Measurements from ENCODE around the gene ZNF423.

The ZNF423 gene

DNA sequence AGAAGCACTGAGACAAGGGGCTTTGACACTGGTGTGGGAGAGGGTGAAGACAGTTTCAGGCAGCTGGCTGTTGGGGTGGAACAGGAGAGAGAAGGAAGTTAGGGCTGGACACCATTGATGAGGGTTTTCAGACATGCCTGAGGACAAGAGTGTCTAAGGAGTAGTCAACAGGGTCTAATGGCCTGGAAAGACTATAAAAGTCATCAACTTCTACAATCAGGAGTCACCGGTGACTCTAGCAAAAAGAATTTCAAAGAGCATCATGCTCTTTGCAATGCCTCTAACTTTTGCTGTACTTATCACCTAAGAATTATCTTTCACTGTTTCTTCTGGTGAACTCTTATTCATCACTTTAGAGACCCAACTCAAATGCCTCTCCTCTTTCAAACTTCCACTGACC is 268.4 kb downstream of the ZNF423 start:
- intact Hi-C loops (cut with DNase I; ENCODE audit: low total_unique reads): loop anchor here (5.0 kb wide), 1 partner anchor 180 kb away; no protein-coding TSS in a partner anchor
- Histone ChIP-seq H3K9me3 (no peaks in the 10 kb centered on the region), H3K4me3 (no peak overlapping the region), H3K27ac (no peak overlapping the region), H3K4me1 (no peaks in the 10 kb centered on the region), H3K27me3 (no peaks in the 10 kb centered on the region), H3K36me3 (no peaks in the 10 kb centered on the region)
- TF ChIP-seq, protein P1, sequence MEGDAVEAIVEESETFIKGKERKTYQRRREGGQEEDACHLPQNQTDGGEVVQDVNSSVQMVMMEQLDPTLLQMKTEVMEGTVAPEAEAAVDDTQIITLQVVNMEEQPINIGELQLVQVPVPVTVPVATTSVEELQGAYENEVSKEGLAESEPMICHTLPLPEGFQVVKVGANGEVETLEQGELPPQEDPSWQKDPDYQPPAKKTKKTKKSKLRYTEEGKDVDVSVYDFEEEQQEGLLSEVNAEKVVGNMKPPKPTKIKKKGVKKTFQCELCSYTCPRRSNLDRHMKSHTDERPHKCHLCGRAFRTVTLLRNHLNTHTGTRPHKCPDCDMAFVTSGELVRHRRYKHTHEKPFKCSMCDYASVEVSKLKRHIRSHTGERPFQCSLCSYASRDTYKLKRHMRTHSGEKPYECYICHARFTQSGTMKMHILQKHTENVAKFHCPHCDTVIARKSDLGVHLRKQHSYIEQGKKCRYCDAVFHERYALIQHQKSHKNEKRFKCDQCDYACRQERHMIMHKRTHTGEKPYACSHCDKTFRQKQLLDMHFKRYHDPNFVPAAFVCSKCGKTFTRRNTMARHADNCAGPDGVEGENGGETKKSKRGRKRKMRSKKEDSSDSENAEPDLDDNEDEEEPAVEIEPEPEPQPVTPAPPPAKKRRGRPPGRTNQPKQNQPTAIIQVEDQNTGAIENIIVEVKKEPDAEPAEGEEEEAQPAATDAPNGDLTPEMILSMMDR (IDR thresholded peaks at IDR 0.05): no peak
- no peak for DNase-seq

DNA sequence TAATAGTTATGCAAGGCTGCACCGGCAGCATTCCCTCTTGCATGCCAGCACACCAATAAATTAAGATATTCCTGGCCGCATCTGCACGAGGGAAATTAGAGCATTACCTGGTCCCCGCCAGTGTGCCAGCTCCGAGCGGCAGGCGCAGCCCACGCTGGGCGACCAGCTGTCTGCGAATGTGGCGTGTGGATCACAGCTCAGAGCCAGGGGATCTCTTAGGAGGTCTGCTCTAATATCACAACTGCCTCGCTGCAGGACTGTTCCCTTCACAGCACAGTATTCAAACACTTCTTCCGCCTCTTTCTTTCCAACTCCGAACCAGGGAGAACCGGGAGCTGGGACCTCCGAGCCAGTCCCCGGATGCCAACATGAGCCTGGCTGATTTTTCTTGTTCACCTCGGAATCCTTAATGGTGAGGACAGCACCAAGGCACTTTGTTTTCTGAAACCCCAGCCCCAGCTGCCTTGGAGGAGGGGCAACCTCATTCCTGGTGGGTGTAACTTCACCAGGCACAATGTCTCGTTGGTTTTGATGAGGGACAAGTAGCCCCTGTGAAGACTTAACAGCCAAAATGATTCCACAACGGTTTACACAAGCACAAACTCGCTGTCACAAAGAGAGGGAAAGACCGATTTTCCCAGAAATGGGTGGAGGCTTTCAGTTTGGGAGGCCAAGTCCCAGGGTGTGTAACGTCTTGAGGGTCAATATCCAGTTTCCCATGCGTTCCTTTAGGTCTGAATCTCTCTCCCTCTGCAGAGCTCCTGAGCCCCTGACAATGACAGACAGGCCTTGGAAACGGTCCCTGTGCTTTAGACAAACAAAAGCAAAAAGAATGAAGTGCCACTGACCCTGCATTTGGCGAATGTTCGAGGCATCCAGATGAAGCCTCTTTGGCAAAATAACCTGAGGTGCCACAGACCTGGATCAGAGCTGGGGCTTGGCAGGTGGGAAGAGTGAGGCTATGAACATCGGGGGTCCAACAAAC is 269.2 kb downstream of the ZNF423 start:
- no peak overlapping the region for H3K4me3 ChIP-seq
- no peaks in the 10 kb centered on the region for H3K27me3 ChIP-seq
- H3K36me3 ChIP-seq: no peaks in the 10 kb centered on the region
- no peaks in the 10 kb centered on the region for H3K9me3 ChIP-seq
- intact Hi-C loops (cut with DNase I; ENCODE audit: low total_unique reads): loop anchor here (5.0 kb wide), 1 partner anchor 179 kb away; no protein-coding TSS in a partner anchor
- H3K27ac ChIP-seq: no peak overlapping the region
- TF ChIP-seq, protein P1 (IDR thresholded peaks at IDR 0.05): no peak
- DNase-seq: peak in 1 of 2 donors; percentile 42
- H3K4me1 ChIP-seq: no peaks in the 10 kb centered on the region

DNA sequence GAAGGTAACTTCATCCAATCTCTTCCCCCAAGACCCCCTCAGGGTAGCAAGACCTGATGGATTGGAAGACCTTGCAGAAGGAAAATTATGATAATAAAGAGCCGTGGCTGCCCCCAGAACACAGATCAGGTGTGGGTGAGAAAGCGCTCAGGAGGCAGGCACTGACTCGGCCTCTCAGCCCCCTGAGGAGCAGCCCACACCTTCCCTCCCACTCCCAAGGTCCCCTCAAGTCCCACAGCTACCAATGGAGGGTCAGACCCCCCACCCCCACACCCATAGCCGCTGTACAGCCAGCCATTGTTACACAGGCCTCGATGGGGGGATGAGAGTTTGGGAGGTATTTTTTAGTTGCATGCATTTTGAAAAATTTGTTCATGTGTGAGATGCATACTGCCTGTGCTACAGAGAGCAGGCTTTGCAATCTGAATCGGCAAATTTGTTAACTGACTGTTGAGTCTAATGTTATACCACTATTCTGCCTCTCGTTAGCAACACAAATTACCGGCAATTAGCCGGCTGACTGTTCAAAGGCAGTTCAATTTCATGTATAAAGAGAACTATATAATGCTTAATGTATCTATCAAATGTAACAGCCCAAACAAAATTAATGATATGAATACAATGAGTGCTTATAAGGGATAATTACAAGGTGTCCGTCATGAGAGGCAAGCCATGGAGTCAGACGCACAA is 270.6 kb downstream of the ZNF423 start:
- intact Hi-C loops (cut with DNase I; ENCODE audit: low total_unique reads): loop anchor here (5.0 kb wide), 1 partner anchor 178 kb away; no protein-coding TSS in a partner anchor
- TF ChIP-seq, protein P1 (IDR thresholded peaks at IDR 0.05): no peak
- DNase-seq: no peak

DNA sequence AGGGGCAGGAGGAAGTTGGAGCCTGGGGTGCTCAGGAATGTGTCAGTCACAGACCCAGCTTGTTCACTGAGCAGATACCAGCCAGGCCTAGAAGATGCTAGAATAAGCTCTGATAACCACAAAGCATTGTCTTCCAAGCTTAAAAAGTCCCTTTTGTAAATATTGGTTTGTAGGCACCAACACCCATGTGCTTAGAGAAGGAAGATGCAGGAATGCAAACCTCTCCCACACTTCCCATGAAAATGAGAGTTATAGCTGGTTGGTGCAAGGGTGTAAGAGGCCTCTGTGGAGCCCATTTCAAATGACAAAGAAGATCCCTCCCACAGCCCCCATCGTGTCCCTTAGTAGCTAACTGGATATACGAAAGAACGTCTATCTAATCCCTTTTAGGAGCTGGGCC is 272.0 kb downstream of the ZNF423 start:
- Histone ChIP-seq H3K36me3 (no peaks in the 10 kb centered on the region), H3K27ac (no peak overlapping the region), H3K27me3 (no peaks in the 10 kb centered on the region), H3K4me1 (no peaks in the 10 kb centered on the region), H3K4me3 (no peak overlapping the region), H3K9me3 (no peaks in the 10 kb centered on the region)
- intact Hi-C loops (cut with DNase I; ENCODE audit: low total_unique reads): no loop called here
- TF ChIP-seq, protein P1 (IDR thresholded peaks at IDR 0.05): no peak
- no peak for DNase-seq

More for the DNA sequence above, 270.6 kb downstream of the ZNF423 start:
- Histone ChIP-seq H3K9me3 (no peaks in the 10 kb centered on the region), H3K27me3 (no peaks in the 10 kb centered on the region), H3K4me1 (no peaks in the 10 kb centered on the region), H3K4me3 (no peak overlapping the region), H3K27ac (no peak overlapping the region), H3K36me3 (no peaks in the 10 kb centered on the region)

DNA sequence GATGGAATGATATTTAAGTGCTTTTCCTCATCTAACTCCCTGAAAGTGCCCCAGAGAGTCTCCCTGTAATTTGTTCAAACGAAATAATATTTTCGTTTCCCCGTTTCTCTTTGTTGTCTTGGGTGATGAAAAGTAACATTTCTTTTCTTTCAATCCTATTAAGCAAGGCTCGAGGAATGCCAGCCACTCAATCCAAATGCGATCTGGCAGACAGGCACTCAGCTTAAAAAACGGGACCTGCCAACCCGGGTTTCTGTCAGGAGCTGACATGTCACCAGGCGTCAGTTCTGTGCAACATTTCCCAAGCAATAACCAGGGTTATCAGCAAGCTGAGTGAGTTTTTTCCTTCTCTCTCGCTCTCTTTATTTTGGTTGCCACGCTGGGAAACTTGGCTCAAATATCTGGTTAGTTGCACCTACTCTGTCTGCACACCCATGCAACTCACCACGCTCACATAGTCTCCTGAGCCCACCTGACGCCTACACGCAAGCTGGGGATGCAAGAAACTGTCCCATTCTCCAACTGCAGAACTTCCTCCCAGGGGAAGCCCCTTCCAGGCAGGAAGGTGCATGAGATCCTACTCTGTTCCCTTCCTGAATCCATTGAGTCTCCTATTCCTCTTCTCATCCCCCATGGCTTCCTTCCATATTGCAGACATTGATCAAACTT is 274.1 kb downstream of the ZNF423 start:
- intact Hi-C loops (cut with DNase I; ENCODE audit: low total_unique reads): no loop called here
- Histone ChIP-seq H3K4me3 (no peak overlapping the region), H3K27me3 (no peaks in the 10 kb centered on the region), H3K9me3 (no peaks in the 10 kb centered on the region), H3K36me3 (no peaks in the 10 kb centered on the region), H3K27ac (no peak overlapping the region), H3K4me1 (no peaks in the 10 kb centered on the region)
- TF ChIP-seq, protein P1 (IDR thresholded peaks at IDR 0.05): no peak
- DNase-seq: no peak

All from tibial artery (tissue), 4 donors.